Spinal cord (tissue), 10 donors: ENCODE measurements around the gene TOP3A. TPM values are rescaled to one million over a fixed set of nuclear protein-coding genes. Genes with fewer than 3 reads are reported as not detected.

Source experiments
- DNase-seq, 6 donors: peaks; one replicate each; pipeline versions ENCODE4 v3.0.0 to v3.0.0-alpha.2; 2013 to 2015; ENCODE audit warnings: low spot score in 6 of 6, low read depth in 4 of 6
- H3K27ac ChIP-seq: one replicate; pipeline ENCODE4 v1.5.1; 2013; ENCODE audit warnings: low read depth, low read length, control low read depth
- H3K27me3 ChIP-seq: one replicate; pipeline ENCODE4 v1.6.1; 2013; ENCODE audit warnings: low read length; ENCODE audit not compliant: control insufficient read depth, insufficient read depth
- H3K36me3 ChIP-seq: one replicate; pipeline ENCODE4 v1.6.1; 2013; ENCODE audit warnings: low read length; ENCODE audit not compliant: control insufficient read depth, insufficient read depth
- H3K4me1 ChIP-seq: one replicate; pipeline ENCODE4 v1.6.1; 2013; ENCODE audit warnings: low read length; ENCODE audit not compliant: control insufficient read depth, insufficient read depth
- H3K4me3 ChIP-seq: one replicate; pipeline ENCODE4 v1.5.1; 2013; ENCODE audit warnings: low read depth, low read length, control low read depth
- H3K9me3 ChIP-seq: one replicate; pipeline ENCODE4 v1.6.1; 2013; ENCODE audit warnings: low read length; ENCODE audit not compliant: control insufficient read depth, insufficient read depth
- WGBS: methylation state at CpG from one replicate; pipeline ENCODE4 v1.1.5; 2013; ENCODE audit warnings: missing lambda C conversion rate; ENCODE audit not compliant: insufficient coverage; 5-methylcytosine and 5-hydroxymethylcytosine counted together
- polyA plus RNA-seq, 2 donors: library from polyadenylated mRNA; unstranded; fragments of 120-200 nt; gene quantifications; one replicate each; pipeline ENCODE4 v1.2.1, GENCODE V29; 2013; ENCODE audit not compliant: insufficient read length in 2 of 2
- total RNA-seq, 2 donors: library from RNA; depleted of rRNA in 1 of 2; stranded (reverse); fragments of 120-200 nt in 1 of 2; fragments of >200 nt in 1 of 2; gene quantifications; one replicate each; pipeline versions ENCODE4 v1.2.3 to v1.2.4, GENCODE V29; 2013 to 2014
- donor health status: healthy.

The TOP3A gene
- total and polyA plus RNA-seq, 4 donors = 28.1 to 70.6 (median 39.9) TPM

GRCh38 chr17:18229254-18229653 is 85.5 kb downstream of the TOP3A start:
- WGBS = 63% methylated on average over 3 of the region's 4 CpGs
- Histone ChIP-seq H3K9me3 (no peaks in the 10 kb centered on the region), H3K4me1 (peaks cover 81% of the 10 kb centered on the region), H3K27ac (peak overlapping the region; percentile 83), H3K27me3 (no peaks in the 10 kb centered on the region), H3K36me3 (peaks cover 45% of the 10 kb centered on the region), H3K4me3 (no peak overlapping the region)
- DNase-seq = no peak

DNA sequence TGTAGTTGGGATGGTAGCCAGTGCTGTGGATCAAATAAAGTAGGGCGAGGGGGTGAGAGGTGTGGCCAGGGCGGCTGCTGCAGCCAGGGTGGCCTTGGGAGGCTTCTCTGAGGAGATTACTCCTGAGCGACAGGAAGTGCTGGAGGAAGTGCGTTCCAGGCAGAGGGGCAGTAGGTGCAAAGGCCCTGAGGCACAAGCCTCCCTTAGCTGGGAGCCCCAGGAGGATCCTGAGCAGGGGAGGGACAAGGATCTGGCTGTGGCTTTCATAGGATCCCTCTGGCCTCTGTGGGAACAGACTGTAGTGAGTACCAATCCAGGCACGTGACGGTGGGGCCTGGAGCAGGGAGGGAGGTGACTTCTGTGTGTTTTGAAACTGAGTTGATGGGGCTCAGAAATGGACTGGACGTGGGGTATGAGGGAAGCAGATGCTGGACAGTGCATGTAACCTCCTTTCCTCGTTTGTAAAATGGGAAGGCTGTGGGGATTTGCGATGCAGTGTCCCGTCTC is 86.6 kb downstream of the TOP3A start:
- no peak overlapping the region for H3K4me3 ChIP-seq
- no peak for DNase-seq
- peak overlapping the region; percentile 27 for H3K27ac ChIP-seq
- H3K36me3 ChIP-seq = peaks cover 34% of the 10 kb centered on the region
- no peaks in the 10 kb centered on the region for H3K27me3 ChIP-seq
- no peaks in the 10 kb centered on the region for H3K9me3 ChIP-seq
- WGBS = 84% methylated on average over 10 of the region's 10 CpGs
- peaks cover 84% of the 10 kb centered on the region for H3K4me1 ChIP-seq

- H3K36me3 ChIP-seq = peaks cover 28% of the 10 kb centered on the region
- H3K9me3 ChIP-seq = no peaks in the 10 kb centered on the region
- no peak for DNase-seq
- no peak overlapping the region for H3K27ac ChIP-seq
- no peak overlapping the region for H3K4me3 ChIP-seq
- H3K4me1 ChIP-seq = peaks cover 81% of the 10 kb centered on the region
- no peaks in the 10 kb centered on the region for H3K27me3 ChIP-seq
- 100% methylated on average over 4 of the region's 5 CpGs for WGBS
Observed at GRCh38 chr17:18227635-18228034, 87.2 kb downstream of the TOP3A start.

GRCh38 chr17:18226284-18226945 is 88.4 kb downstream of the TOP3A start:
- Histone ChIP-seq H3K27me3 (no peaks in the 10 kb centered on the region), H3K9me3 (no peaks in the 10 kb centered on the region), H3K36me3 (peaks cover 19% of the 10 kb centered on the region), H3K4me3 (peak overlapping the region; percentile 75), H3K4me1 (peaks cover 68% of the 10 kb centered on the region), H3K27ac (peak overlapping the region; percentile 80)
- 16% methylated on average over 12 of the region's 16 CpGs for WGBS
- DNase-seq = peak in 1 of 6 donors; percentile 35

- peak in 2 of 6 donors; percentile 19 to 37 for DNase-seq
Observed at GRCh38 chr17:18225642-18226283, 89.0 kb downstream of the TOP3A start.

GRCh38 chr17:18225121-18225641 is 89.6 kb downstream of the TOP3A start, which contains the start of gene LLGL1:
Gene LLGL1, plus strand, starts transcription at chr17:18225635. Its CDS starts 48 bp downstream, at chr17:18225683.
- Histone ChIP-seq H3K36me3 (peaks cover 19% of the 10 kb centered on the region), H3K9me3 (no peaks in the 10 kb centered on the region), H3K27ac (peak within 1 kb of the TSS; percentile 84), H3K27me3 (no peaks in the 10 kb centered on the region), H3K4me1 (peaks cover 56% of the 10 kb centered on the region), H3K4me3 (peak within 1 kb of the TSS; percentile 75)
- peak; percentile 87 to 98 (median 92) for DNase-seq
- WGBS = under 1% methylated on average over 60 of the region's 60 CpGs

More at GRCh38 chr17:18225642-18226283, 89.0 kb downstream of the TOP3A start:
- H3K36me3 ChIP-seq = peaks cover 19% of the 10 kb centered on the region
- peak overlapping the region; percentile 75 for H3K4me3 ChIP-seq
- no peaks in the 10 kb centered on the region for H3K9me3 ChIP-seq
- under 1% methylated on average over 50 of the region's 57 CpGs for WGBS
- peak overlapping the region; percentile 80 for H3K27ac ChIP-seq
- no peaks in the 10 kb centered on the region for H3K27me3 ChIP-seq
- peaks cover 62% of the 10 kb centered on the region for H3K4me1 ChIP-seq

- peak overlapping the region; percentile 57 for H3K4me3 ChIP-seq
Observed at GRCh38 chr17:18224387-18225120, 90.2 kb downstream of the TOP3A start.

DNA sequence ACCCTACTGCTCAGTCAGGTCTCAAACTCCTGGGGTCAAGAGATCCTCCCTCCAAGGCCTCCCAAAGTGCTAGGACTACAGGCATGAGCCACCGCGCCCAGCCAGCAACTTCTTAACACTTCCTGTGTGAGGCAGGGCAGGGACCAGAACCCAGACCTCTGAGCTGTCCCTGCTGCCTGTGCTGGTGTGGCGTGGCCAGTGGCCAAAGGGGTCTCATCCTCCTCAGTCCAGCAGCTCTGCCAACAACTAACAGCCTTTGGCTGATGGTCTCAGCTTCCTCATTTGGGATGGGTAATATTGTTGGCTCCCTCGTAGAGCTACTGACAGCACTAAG is 90.8 kb downstream of the TOP3A start:
- H3K9me3 ChIP-seq = no peaks in the 10 kb centered on the region
- 100% methylated on average over 2 of the region's 4 CpGs for WGBS
- H3K4me3 ChIP-seq = no peak overlapping the region
- DNase-seq = no peak
- H3K36me3 ChIP-seq = peaks cover 11% of the 10 kb centered on the region
- peak overlapping the region; percentile 84 for H3K27ac ChIP-seq
- peaks cover 46% of the 10 kb centered on the region for H3K4me1 ChIP-seq
- H3K27me3 ChIP-seq = no peaks in the 10 kb centered on the region

More at GRCh38 chr17:18224387-18225120, 90.2 kb downstream of the TOP3A start:
- Histone ChIP-seq H3K27me3 (no peaks in the 10 kb centered on the region), H3K9me3 (no peaks in the 10 kb centered on the region), H3K27ac (peak overlapping the region; percentile 84), H3K36me3 (peaks cover 16% of the 10 kb centered on the region), H3K4me1 (peaks cover 50% of the 10 kb centered on the region)
- WGBS = 22% methylated on average over 19 of the region's 23 CpGs
- DNase-seq = peak in 1 of 6 donors; percentile 44
